HepG2 (cell line): Measurements from ENCODE around the gene THOP1. TPM values are rescaled to one million over a fixed set of nuclear protein-coding genes. Genes with fewer than 3 reads are reported as not detected.

ENCODE experiments used
- CHCHD3 ChIP-seq: sonication (generic); formaldehyde crosslinking; IDR thresholded peaks from 2 replicates; pipeline ENCODE4 v1.8.0; 2022; ENCODE audit warnings: mild to moderate bottlenecking, missing genetic modification reagents, moderate library complexity
- HNRNPL ChIP-seq: fragments of 200-400 bp; formaldehyde crosslinking; IDR thresholded peaks from 2 replicates; pipeline ENCODE4 v1.6.1; 2017; ENCODE audit warnings: mild to moderate bottlenecking, low read depth, low read length
- WIZ ChIP-seq: sonication (generic); formaldehyde crosslinking; IDR thresholded peaks from 2 replicates; pipeline ENCODE4 v1.5.1; 2020; ENCODE audit warnings: mild to moderate bottlenecking, missing genetic modification reagents
- ZC3H4 ChIP-seq: sonication (generic); formaldehyde crosslinking; IDR thresholded peaks from 2 replicates; pipeline ENCODE4 v1.4.0; 2020; ENCODE audit warnings: missing genetic modification reagents, borderline replicate concordance
- ZNF138 ChIP-seq: sonication (generic); formaldehyde crosslinking; IDR thresholded peaks from 2 replicates; pipeline ENCODE4 v1.5.0; 2020; ENCODE audit warnings: mild to moderate bottlenecking, low read depth, missing genetic modification reagents
- ZNF446 ChIP-seq: sonication (generic); formaldehyde crosslinking; IDR thresholded peaks from 2 replicates; pipeline ENCODE4 v1.5.0; 2020; ENCODE audit warnings: mild to moderate bottlenecking, missing genetic modification reagents
- ZNF678 ChIP-seq: sonication (generic); formaldehyde crosslinking; IDR thresholded peaks from 2 replicates; pipeline ENCODE4 v1.4.0; 2020; ENCODE audit warnings: mild to moderate bottlenecking, missing genetic modification reagents
- polyA plus RNA-seq, 8 experiments: library from polyadenylated mRNA; depleted of rRNA in 3 of 8; stranded (reverse) in 7 of 8; unstranded in 1 of 8; fragments of >200 nt; fragmentation: Illumina TruSeq in 4 of 8; extraction: Trizol in 4 of 8; gene quantifications; 2 replicates each; pipeline versions ENCODE4 v1.2.1 to v1.2.3, GENCODE V29; 2011 to 2016; ENCODE audit warnings: low read depth in 4 of 8, missing spikeins in 1 of 8, mixed read lengths in 1 of 8; ENCODE audit not compliant: insufficient read depth in 1 of 8
- total RNA-seq, 5 experiments: library from RNA; depleted of rRNA; stranded (reverse); fragments of >200 nt; fragmentation: Illumina TruSeq; extraction: Trizol; gene quantifications; 2 replicates each; pipeline ENCODE4 v1.2.3, GENCODE V29; 2016; ENCODE audit warnings: low read depth in 1 of 5
- TF ChIP-seq, protein P1 (sequence below), 2 experiments: sonication (generic) in 1 of 2; formaldehyde crosslinking in 1 of 2; IDR thresholded peaks; 2 replicates each; pipeline versions ENCODE4 v1.4.0 to v1.6.1; 2016 to 2020; ENCODE audit warnings: borderline replicate concordance in 1 of 2, low read depth in 1 of 2, mild to moderate bottlenecking in 1 of 2, missing genetic modification reagents in 1 of 2
- TF ChIP-seq, protein P2 (sequence below): sonication (generic); formaldehyde crosslinking; IDR thresholded peaks from 2 replicates; pipeline ENCODE4; 2020; ENCODE audit warnings: missing genetic modification reagents, mild to moderate bottlenecking, borderline replicate concordance
- TF ChIP-seq, protein P3 (sequence below): IDR thresholded peaks from 2 replicates; pipeline ENCODE4 v1.6.1; 2018; ENCODE audit warnings: missing genetic modification reagents, mild to moderate bottlenecking, missing compliant biosample characterization
- TF ChIP-seq, protein P4 (sequence below): sonication (generic); formaldehyde crosslinking; IDR thresholded peaks from 2 replicates; pipeline ENCODE4 v1.4.0; 2020; ENCODE audit warnings: missing genetic modification reagents
- TF ChIP-seq, protein P5 (sequence below): sonication (generic); formaldehyde crosslinking; conservative IDR thresholded peaks from 2 replicates; pipeline ENCODE4 v1.4.0; 2020; ENCODE audit warnings: missing genetic modification reagents

Gene THOP1
- total and polyA plus RNA-seq, 2 of the 13 experiments (the other 11 are each of a cell fraction or from before 2014, with no cell fraction given) = 74.4 to 116 TPM

DNA sequence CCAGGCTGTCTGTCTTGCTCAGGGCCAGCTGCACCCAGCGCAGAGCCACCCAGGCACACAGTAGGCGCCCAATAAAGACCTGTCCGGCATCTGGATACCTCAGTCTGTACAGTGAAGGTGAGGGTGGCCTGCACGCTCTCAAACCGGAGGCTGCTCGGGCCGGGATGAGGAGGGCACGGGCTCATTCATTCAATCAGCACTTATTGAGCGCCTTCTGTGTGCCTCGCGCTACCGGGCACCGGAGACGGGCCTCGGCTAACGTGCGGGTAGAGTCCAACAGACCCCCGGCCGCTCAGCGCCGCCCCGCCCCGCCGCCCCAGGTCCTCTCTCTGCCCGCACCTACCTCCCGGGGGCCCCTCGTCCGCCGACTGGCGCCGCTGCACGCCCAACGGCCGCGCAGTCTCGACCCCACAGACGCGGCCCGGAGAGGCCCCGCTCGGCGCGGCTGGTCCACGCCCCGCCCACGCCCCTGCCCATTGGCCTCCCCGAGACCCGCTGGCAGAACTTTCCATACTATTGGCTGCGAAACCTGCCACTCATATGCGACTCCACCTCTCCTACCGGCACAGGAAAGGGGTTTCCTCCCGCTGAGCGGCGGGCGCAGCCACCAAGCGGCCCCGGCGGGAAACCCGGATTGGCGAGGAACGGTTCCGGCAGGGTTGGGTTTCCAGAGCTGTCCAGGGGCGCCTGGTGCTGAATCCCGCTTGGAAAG lies 45.5 kb upstream of the THOP1 start, which contains the start of gene SLC39A3 (continued):
- TF ChIP-seq, protein P1, sequence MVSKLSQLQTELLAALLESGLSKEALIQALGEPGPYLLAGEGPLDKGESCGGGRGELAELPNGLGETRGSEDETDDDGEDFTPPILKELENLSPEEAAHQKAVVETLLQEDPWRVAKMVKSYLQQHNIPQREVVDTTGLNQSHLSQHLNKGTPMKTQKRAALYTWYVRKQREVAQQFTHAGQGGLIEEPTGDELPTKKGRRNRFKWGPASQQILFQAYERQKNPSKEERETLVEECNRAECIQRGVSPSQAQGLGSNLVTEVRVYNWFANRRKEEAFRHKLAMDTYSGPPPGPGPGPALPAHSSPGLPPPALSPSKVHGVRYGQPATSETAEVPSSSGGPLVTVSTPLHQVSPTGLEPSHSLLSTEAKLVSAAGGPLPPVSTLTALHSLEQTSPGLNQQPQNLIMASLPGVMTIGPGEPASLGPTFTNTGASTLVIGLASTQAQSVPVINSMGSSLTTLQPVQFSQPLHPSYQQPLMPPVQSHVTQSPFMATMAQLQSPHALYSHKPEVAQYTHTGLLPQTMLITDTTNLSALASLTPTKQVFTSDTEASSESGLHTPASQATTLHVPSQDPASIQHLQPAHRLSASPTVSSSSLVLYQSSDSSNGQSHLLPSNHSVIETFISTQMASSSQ (IDR thresholded peaks at IDR 0.05; ENCODE audit: low read depth) = no peak
- TF ChIP-seq, protein P1 (CRISPR knock-in tag; IDR thresholded peaks at IDR 0.05; ENCODE audit: borderline replicate concordance) = 0 out of 2 replicates have a peak, but pooled peaks have one; percentile 13
- TF ChIP-seq, protein P2, sequence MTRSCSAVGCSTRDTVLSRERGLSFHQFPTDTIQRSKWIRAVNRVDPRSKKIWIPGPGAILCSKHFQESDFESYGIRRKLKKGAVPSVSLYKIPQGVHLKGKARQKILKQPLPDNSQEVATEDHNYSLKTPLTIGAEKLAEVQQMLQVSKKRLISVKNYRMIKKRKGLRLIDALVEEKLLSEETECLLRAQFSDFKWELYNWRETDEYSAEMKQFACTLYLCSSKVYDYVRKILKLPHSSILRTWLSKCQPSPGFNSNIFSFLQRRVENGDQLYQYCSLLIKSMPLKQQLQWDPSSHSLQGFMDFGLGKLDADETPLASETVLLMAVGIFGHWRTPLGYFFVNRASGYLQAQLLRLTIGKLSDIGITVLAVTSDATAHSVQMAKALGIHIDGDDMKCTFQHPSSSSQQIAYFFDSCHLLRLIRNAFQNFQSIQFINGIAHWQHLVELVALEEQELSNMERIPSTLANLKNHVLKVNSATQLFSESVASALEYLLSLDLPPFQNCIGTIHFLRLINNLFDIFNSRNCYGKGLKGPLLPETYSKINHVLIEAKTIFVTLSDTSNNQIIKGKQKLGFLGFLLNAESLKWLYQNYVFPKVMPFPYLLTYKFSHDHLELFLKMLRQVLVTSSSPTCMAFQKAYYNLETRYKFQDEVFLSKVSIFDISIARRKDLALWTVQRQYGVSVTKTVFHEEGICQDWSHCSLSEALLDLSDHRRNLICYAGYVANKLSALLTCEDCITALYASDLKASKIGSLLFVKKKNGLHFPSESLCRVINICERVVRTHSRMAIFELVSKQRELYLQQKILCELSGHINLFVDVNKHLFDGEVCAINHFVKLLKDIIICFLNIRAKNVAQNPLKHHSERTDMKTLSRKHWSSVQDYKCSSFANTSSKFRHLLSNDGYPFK = peak; percentile 92
- TF ChIP-seq ZNF446 (peak; percentile 93; the same call in 1 of the 2 replicates), WIZ (CRISPR knock-in tag) (peak; percentile 99), HNRNPL (peak; percentile 81), ZNF678 (no peak), ZNF138 (CRISPR knock-in tag) (no peak), CHCHD3 (0 out of 2 replicates have a peak, but pooled peaks have one; percentile 4), ZC3H4 (CRISPR knock-in tag) (no peak)
- TF ChIP-seq, protein P3, sequence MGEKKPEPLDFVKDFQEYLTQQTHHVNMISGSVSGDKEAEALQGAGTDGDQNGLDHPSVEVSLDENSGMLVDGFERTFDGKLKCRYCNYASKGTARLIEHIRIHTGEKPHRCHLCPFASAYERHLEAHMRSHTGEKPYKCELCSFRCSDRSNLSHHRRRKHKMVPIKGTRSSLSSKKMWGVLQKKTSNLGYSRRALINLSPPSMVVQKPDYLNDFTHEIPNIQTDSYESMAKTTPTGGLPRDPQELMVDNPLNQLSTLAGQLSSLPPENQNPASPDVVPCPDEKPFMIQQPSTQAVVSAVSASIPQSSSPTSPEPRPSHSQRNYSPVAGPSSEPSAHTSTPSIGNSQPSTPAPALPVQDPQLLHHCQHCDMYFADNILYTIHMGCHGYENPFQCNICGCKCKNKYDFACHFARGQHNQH (CRISPR knock-in tag) = peak; percentile 98
- TF ChIP-seq, protein P4, sequence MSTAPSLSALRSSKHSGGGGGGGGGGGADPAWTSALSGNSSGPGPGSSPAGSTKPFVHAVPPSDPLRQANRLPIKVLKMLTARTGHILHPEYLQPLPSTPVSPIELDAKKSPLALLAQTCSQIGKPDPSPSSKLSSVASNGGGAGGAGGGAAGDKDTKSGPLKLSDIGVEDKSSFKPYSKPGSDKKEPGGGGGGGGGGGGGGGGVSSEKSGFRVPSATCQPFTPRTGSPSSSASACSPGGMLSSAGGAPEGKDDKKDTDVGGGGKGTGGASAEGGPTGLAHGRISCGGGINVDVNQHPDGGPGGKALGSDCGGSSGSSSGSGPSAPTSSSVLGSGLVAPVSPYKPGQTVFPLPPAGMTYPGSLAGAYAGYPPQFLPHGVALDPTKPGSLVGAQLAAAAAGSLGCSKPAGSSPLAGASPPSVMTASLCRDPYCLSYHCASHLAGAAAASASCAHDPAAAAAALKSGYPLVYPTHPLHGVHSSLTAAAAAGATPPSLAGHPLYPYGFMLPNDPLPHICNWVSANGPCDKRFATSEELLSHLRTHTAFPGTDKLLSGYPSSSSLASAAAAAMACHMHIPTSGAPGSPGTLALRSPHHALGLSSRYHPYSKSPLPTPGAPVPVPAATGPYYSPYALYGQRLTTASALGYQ (CRISPR knock-in tag) = peak; percentile 89
- TF ChIP-seq, protein P5, sequence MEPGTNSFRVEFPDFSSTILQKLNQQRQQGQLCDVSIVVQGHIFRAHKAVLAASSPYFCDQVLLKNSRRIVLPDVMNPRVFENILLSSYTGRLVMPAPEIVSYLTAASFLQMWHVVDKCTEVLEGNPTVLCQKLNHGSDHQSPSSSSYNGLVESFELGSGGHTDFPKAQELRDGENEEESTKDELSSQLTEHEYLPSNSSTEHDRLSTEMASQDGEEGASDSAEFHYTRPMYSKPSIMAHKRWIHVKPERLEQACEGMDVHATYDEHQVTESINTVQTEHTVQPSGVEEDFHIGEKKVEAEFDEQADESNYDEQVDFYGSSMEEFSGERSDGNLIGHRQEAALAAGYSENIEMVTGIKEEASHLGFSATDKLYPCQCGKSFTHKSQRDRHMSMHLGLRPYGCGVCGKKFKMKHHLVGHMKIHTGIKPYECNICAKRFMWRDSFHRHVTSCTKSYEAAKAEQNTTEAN (CRISPR knock-in tag) = peak; percentile 94
